GM21737 (cell line): ENCODE results near the gene ASMTL.
"Not testable (repeated sequence)": the region's sequence is repeated elsewhere in the genome, so short reads cannot be mapped to it uniquely, and the experiment has no call there.

ENCODE experiments used
- ATAC-seq: cut with Tn5 transposase; IDR thresholded peaks from one replicate; pipeline ENCODE4 v1.9.1; 2021; ENCODE audit warnings: mild to moderate bottlenecking, moderate library complexity; ENCODE audit not compliant: unreplicated experiment

The ASMTL gene

DNA sequence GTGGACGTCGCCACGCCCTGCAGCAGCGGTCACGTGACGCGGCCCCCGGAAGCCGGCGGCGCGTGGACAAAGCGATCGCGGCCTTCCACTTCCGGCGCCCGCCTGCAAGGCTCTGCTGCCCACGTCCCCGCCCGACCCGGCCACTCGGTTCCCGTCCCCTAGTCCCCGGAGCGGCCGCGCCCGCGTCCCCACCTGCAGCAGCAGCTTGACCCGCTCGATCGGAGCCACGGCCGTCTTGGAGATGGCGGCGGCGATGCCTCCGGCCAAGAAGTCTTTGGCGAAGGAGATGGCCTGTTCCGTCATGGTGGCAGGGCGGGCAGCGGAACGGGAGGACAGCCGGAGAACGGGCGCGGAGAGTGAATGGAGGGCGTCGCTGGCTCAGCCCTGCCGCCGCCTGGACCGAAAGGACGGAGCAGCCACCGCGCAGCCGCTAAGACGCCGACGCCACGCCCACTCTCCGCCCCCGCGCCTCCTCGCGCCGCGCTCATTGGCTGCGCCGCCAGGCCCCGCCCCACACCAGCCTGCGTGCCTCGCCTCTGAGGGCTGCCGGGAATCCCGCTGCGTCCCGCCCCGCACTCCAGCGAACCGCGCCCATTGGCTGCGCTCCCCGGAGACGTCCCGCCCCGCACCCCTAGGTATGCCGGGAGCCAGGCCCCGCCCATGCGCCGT, 60.9 kb downstream of the ASMTL start, which contains the start of gene SLC25A6:
Gene SLC25A6, minus strand, starts transcription at position 407 of the 669 bp plus-strand sequence. Its CDS starts 104 bp downstream, at position 303.
- ATAC-seq: peak; percentile 93

DNA sequence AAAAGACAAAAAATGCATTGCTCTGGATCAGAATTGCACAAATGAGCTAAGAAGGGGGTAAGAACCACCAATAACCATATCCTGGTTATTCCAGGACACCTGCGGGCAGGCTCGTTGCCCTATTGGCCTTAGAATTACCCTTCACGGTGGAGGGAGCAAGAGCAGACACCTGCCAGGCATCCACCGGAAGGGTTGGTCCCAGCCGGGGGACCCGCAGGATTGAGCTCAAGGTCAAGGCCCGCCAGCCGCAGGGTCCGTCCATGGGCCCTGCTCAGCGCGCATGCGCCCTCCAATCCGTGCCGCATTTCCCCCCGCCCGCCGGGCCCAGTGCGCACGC, 61.4 kb downstream of the ASMTL start:
- ATAC-seq: no peak

- no peak for ATAC-seq
Measured at GRCh38 chrX:1390621-1391369, 61.9 kb downstream of the ASMTL start.

GRCh38 chrX:1389993-1390285, 62.8 kb downstream of the ASMTL start:
- ATAC-seq: no peak

DNA sequence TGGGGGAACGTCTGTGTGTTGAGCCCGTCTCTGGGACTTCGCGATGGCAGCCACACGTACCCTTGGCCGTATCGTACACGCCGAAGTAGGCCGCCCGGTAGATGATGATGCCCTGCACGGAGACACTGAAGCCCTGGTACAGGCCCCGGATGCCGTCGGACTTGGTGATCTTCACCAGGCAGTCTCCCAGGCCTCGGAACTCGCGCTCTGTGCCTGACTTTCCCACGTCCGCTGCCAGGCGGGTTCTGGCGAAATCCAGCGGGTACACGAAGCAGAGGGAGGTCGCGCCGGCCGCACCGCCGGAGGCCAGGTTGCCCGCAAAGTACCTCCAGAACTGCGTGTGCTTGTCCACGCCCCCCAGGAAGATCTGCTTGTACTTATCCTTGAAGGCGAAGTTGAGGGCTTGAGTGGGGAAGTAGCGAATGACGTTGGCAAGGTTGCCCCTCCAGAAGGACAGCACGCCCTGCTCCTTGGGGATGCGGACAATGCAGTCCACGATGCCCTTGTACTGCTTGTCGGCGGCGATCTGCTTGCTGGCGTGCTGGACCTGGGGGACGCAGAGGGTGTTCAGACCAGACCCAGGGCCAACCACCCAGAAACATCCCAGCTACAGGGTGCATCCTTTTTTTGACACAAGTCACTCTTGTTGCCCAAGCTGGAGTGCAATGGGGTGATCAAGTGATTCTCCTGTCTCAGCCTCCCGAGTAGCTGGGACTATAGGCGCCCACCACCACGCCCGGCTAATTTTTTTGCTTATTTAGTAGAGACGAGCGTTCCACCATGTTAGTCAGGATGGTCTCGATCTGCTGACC, 63.3 kb downstream of the ASMTL start:
- ATAC-seq: no peak

DNA sequence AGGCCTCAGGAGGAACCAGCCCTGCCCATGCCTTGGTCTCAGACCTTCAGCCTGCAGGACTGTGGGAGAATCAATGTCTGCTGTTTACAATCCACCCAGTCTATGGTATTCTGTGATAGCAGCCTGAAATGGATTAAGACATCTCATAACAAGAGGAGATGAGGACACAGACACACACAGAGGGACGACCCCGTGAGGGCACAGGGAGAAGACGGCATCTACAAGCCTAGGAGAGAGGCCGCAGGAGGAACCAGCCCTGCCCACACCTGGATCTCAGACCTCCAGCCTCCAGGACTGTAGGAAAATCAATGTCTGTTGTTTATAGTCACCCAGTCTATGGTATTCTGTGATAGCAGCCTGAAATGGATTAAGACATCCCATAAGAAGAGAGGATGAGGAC, 64.1 kb downstream of the ASMTL start:
- ATAC-seq: no peak

DNA sequence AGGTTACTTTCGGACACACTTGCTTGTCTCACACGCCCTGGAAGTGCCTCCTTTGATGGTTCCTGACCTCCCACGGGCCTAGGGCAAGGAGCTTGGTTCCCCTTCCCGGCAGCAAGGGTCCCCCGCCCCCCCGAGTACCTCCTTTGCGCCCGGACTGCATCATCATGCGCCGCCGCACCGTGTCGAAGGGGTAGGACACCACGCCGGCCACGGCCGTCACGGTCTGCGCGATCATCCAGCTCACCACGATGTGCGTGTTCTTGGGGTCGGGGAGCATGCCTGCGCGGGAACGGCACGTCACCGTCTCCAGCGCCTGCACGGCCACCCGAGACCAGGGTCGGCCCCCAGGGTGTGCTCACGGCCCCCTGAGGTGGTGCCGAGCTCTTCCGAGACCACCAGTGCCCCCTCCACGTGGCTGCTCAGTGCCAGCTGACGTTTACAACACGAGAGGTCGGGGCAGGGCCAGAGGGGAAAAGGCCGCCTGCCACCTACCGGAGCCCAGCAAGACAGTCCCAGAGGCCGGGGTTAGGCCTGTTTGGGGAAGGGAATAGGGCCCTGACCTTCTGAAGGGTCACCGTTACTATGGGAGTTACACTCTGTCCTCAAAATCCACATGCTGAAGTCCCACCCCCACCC, 65.5 kb downstream of the ASMTL start:
- ATAC-seq: no peak

DNA sequence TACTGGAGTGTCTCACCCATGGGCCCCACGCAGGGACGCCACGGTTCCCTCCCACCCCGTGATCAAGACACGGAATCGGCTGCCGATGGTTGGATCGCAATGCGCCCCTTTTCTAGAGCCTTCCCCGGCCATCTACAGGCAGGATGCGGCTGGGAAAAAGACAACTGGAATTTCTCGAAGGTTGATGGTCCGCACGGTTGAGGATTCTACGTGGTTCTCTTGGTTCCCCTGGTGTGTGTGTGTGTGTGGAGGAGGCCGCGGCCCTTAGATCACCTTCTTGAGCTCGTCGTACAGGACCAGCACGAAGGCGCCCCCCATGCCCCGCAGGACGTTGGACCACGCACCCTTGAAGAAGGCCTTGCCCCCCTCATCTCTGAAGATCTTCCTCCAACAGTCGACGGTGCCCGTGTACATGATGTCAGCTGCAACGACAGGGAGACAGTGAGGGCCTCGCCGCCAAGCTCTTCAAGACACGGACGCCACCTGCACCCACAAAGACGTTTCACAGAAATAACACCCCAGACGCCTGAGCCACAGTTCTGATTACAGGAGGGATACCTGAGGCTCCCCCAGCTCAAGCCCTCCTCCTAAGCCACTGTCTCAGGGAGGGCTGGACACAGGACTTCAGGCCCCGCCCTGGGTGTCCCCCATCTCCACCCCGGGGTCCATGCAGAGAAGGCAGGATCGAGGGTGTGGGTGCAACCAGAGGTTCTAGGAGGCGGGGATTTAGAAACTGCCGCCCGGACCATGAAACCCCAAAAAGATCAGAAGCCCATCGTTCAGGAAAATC, 66.2 kb downstream of the ASMTL start:
- ATAC-seq: no peak

DNA sequence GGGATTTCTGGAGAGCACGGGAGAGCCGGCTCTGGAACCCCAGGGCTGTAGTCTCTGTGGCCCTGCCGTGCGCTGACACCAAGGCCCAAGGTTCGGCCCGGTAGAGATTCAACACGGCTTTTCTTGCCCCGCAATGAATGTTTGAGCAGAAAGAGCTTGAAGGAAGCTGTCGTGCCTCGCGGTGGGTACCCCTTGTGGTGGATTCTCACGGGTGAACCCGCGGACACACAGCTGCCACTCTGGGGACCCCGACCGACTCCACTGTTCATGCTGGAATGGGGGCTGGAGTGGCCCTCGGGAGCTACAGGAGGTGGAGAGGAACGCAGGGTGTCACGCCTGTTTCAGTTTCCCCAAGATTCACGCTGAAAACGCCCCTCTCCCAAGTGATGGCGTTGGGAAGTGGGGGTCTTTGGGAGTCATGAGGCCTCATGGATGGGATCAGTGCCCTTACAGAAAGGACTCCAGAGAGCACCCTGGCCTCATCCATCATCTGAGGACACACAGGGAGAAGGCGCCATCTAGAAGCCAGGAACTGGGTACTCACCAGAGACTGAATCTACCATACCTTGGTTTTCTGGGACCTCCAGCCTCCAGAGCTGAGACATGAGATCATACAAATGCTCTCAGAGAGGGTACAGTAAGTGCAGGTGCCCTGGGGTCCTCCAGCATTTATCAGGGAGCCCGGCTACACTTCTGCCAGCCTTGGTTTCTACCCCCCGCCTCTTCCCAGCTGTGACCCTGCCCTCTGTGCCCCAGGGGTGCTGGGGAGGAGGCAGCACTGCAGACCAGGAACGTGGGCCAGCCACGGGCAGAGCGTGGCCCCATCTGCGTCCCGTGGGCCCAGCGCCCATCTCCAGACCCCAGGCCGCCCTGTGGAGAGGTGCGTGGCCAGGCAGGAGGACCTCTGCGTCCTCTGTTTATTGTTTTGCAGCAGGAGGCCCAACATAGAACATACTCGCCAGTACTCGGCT, 67.2 kb downstream of the ASMTL start:
- ATAC-seq: no peak

GRCh38 chrX:1384658-1385252, 68.0 kb downstream of the ASMTL start:
- no peak for ATAC-seq

- no peak for ATAC-seq
Measured at GRCh38 chrX:1380672-1381233, 72.0 kb downstream of the ASMTL start.

- no peak for ATAC-seq
Measured at GRCh38 chrX:1378306-1378759, 74.4 kb downstream of the ASMTL start.

GRCh38 chrX:1368385-1368698, 84.4 kb downstream of the ASMTL start:
- no peak for ATAC-seq

DNA sequence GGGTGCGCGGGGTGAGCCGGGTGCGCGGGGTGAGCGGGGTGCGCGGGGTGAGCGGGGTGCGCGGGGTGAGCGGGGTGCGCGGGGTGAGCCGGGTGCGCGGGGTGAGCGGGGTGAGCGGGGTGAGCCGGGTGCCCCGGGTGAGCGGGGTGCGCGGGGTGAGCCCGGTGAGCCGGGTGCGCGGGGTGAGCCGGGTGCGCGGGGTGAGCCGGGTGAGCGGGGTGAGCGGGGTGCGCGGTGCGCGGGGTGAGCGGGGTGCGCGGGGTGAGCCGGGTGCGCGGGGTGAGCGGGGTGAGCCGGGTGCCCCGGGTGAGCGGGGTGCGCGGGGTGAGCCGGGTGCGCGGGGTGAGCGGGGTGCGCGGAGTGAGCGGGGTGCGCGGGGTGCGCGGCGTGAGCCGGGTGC, 86.3 kb downstream of the ASMTL start:
- ATAC-seq: not testable (repeated sequence)

DNA sequence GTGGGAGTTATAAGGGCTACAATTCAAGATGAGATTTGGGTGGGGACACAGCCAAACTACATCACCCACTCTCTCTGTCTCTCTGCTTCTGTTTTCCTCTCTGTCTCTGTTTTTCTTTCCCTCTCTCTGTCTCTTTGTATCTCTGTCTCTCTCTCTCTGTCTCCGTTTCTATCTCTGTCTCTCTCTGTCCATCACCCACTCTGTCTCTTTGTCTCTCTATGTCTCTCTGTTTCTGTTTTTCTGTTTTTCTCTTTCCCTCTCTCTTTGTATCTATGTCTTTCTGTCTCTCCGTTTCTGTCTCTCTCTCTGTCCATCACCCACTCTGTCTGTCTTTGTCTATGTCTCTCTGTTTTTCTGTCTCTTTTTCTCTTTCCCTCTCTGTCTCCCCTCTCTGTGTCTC, 90.8 kb downstream of the ASMTL start:
- no peak for ATAC-seq

GRCh38 chrX:1361275-1361674, 91.4 kb downstream of the ASMTL start:
- no peak for ATAC-seq

DNA sequence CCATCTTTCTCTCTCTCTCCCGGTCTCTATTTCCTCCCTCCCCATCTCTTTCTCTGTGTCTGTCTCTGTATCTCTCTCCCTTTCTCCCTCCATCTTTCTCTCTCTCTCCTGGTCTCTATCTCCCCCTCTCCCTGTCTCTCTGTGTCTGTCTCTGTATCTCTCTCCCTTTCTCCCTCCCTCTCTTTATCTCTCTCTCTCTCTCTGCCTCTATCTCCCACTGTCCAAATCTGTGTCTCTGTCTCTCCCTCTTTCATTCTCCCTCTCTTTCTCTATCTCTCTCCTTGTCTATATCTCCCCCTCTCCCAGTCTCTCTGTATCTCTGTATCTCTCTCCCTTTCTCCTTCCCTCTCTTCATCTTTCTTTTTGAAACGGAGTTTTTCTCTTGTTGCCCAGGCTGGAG, 92.5 kb downstream of the ASMTL start:
- ATAC-seq: no peak

GRCh38 chrX:1359477-1359873, 93.2 kb downstream of the ASMTL start:
- ATAC-seq: no peak
